Measurements from ENCODE around the gene PCP2.

Gene PCP2

DNA sequence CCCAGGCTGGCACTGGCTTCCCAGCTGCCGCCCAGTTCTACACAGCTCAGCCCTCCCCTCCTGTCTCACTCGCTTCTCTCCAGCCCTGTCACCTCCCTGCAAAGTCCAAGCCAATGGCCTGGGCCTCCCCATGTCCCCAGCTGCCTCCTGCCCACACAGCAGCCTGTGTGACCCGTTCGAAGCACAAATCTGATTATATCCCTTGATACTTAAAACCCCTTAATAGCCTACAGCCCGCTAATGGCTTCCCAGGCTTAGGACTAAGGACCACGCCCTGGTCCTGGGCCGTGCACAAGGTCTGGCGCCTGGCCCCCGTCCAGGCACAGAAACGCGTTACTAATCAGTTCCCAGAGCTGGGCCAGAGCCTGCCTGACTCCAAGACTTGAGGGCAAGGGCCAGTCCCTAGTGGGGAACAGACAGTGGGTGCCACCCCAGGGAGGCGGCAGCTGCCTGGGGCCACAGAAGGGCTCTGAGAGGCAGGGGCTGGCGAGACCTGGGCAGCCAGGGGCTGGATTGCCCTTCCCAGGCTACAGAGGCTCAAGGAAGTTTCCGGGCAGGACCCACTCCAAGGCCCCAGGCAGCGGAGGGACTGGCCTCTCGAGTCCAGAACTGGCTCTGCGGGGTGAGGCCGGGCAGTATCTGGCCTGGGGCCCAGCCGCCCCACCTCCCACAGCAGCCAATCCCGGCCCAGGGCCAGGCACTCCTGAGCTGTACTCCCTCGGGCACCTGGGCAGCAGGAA is 14.6 kb downstream of the PCP2 start:
- peak; percentile 68 for DNase-seq

DNA sequence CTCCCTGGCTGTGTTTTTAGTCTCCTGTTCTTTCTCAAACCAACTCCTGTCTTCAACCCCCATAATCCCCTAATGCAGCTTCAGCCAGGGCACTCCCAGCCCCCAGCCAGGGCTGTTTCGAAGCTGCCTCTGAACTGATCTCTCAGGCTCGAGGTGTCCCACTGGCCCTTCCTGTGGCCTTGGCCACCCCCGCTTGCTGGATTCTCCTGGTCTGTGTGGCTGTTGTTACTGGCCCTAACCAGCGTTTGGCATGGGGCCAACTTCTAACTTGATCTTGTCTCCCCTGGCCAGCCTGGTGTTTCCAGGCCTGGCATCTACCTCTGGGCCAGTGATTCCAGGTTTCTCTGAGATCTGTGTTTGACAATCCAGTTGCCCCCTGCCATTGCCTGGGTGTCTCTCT is 15.2 kb downstream of the PCP2 start:
- no peak for DNase-seq

DNA sequence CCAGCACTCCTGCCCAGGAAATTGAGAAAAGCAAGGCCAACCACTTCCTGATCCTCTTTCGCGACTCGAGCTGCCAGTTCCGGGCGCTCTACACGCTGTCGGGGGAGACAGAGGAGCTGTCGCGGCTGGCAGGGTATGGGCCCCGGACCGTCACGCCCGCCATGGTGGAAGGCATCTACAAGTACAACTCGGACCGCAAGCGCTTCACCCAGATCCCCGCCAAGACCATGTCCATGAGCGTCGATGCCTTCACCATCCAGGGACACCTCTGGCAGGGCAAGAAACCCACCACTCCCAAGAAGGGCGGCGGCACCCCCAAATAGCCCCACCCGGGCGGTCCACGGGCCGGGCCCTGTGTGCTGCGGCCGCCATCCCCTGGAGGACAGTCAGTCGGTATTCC is 15.8 kb downstream of the PCP2 start:
- DNase-seq, result no peak

GRCh38 chr19:7617172-7617571 is 16.3 kb downstream of the PCP2 start:
- DNase-seq, result no peak

- no peak for DNase-seq
These were observed 18.4 kb downstream of the PCP2 start for GRCh38 chr19:7614859-7615741.

- DNase-seq, result no peak
These were observed 20.9 kb downstream of the PCP2 start for GRCh38 chr19:7612282-7613274.

GRCh38 chr19:7611541-7612279 is 21.8 kb downstream of the PCP2 start:
- DNase-seq, result peak; percentile 61

- DNase-seq, result peak; percentile 52
These were observed 22.9 kb downstream of the PCP2 start for GRCh38 chr19:7610491-7611240.

GRCh38 chr19:7607874-7608560 is 25.5 kb downstream of the PCP2 start:
- no peak for DNase-seq

DNA sequence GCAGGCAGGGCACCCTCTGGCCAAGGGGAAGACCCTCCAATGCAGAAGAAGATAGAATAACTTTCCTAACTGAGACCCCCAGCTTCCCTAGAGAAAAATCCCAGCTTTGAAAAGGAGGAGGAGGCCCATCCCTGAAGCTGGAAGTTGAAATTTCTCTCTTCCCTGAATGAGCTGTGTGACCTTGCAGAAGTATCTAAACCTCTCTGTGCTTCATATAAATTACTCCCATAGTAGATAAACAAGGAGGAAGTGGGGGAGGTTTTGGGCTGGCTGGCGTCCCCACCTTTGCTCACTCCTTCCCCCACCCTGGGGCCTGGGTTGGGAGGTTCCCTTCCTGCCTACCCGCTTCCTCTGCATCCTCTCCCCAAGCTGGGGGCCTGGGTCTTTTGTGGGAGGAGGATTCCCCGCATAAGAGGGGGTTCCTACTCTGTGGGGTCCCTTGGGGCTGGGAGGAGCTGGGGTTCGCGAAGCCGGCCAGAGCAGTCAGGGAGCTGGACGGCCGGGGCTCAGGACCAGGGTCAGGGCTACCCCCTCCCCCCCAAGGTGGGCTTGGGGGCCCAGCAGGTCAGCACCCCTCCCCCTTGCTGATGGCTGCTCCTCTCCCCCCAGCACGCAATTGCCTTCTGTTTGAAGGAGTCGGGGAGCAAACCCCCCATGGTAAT is 26.2 kb downstream of the PCP2 start:
- DNase-seq, result no peak

GRCh38 chr19:7606289-7606688 is 27.2 kb downstream of the PCP2 start:
- no peak for DNase-seq

DNA sequence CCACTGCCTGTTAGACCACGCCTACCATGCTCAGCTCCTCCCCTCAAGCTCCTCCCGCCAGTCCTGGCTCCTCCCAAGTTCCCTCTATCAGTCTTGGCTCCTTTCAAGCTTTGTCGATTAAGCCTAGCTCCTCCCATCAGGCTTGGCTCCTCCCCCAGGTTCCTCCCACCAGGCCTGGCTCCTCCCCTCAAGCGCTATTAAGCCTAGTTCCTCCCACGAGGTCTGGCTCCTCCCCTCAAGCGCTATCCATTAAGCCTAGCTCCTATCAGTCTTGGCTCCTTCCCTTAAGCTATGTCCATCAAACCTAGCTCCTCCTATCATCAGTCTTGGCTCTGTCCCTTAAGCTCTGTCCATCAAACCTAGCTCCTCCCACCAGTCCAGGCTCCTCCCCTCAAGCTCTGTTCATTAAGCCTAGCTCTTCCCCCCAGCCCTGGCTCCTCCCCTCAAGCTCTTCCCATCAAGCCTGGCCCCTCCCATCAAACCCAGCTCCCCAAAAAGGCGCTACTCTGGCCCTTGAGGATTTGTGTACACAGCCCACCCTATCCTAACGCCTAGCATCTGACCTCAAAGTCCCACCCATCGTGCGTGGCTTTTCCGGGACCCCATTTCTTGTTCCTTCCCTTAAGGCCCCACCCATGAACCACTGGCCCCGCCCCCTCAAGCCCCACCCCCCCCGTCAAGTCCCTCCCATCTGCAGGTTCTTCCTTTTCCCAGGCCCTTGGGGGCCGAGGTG is 27.9 kb downstream of the PCP2 start:
- peak; percentile 62 for DNase-seq

DNA sequence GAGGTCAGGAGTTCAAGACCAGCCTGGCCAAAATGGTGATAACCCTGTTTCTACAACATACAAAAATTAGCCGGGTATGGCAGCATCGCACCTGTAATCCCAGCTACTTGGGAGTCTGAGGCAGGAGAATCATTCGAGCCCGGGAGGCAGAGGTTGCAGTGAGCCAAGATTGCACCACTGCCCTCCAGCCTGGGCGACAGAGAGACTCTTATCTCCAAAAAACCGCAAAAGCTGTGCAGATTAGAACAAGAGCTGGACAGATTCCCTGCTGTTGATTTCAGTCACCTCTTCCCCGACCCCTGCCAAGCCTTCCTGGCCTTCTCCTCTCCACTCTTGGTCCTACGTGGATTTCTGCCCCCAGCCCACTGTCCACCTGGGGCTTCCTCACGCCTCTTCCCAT is 29.6 kb downstream of the PCP2 start:
- no peak for DNase-seq

- DNase-seq, result no peak
These were observed 30.5 kb downstream of the PCP2 start for GRCh38 chr19:7602935-7603497.

DNA sequence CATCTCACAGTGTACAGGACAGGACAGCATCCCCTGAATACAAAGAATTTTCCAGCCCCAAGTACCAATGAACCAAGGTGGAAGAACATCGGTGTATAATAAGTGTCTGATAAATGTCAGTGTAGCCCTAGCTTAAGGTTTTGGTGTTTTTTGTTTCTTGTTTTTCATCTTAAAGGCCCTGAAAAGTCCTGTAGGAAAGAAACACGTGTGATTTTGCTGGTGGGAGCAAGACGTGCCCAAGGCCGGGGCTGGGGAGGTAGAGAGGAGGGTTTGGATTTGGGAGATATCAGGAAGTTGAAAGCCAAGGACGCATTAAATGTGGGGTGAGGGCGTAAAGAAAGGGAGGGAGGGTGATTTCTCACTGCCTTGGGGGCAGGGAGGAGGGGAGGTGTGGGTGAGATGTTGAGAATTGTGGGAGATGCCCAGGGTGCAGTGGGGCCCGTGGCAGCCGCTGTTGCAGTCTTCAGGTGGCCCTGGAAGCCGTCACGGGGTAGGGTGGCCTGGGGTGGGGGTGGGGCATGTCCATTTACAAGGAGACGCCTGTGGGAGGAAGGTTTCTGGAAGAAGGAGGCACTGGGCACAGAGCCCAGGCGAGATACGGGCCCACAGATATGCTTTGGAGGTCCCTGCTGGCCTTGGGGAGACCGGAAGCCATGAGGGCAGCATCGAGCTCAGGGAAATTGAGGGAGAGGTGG is 31.1 kb downstream of the PCP2 start:
- no peak for DNase-seq

DNA sequence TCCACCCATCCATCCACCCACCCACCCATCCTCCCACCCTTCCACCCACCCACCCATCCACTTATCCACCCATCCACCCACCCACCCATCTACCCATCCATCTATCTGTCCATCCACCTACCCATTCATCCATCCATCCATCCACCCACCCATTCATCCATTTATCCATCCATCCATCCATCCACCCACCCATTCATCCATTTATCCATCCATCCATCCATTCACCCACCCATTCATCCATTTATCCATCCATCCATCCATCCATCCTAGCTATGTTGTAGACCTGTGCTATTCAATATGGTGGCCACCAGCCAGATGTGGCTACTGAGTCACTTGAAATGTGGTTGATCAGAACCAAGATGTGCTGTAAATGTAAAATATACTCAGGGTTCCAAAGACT is 32.8 kb downstream of the PCP2 start:
- no peak for DNase-seq

- DNase-seq, result no peak
These were observed 35.3 kb downstream of the PCP2 start for GRCh38 chr19:7598180-7598579.

GRCh38 chr19:7597689-7598088 is 35.8 kb downstream of the PCP2 start:
- DNase-seq, result no peak

Data from islet precursor cell (in vitro differentiated cells).